Right lobe of liver (tissue), 6 donors: Measurements from ENCODE around the gene CSTF3. TPM values are rescaled to one million over a fixed set of nuclear protein-coding genes. Genes with fewer than 3 reads are reported as not detected.

Source experiments
- ATAC-seq, 4 donors: fragments of 200-7000 bp; cut with Tn5 transposase; one replicate each; pipeline ENCODE4 v1.9.1; 2020; ENCODE audit warnings: mild to moderate bottlenecking in 4 of 4, moderate library complexity in 4 of 4
- DNase-seq, 3 donors: peaks; one replicate each; pipeline ENCODE4 v3.0.0-alpha.2; 2020
- H3K27ac ChIP-seq, 3 donors: fragments of 200-600 bp; one replicate each; pipeline ENCODE4 v1.8.0; 2022
- H3K27me3 ChIP-seq, 2 donors: fragments of 200-600 bp; one replicate each; pipeline ENCODE4 v1.8.0; 2022
- H3K36me3 ChIP-seq, 4 donors: fragments of 200-600 bp; sonication (generic) in 1 of 4; one replicate each; pipeline versions ENCODE4 v1.5.1 to v1.8.0; 2017 to 2022; ENCODE audit warnings: control low read depth in 1 of 4
- H3K4me1 ChIP-seq, 4 donors: fragments of 200-600 bp; sonication (generic) in 1 of 4; one replicate each; pipeline versions ENCODE4 v1.5.1 to v1.8.0; 2017 to 2022; ENCODE audit warnings: control low read depth in 1 of 4
- H3K4me3 ChIP-seq, 3 donors: fragments of 200-600 bp; one replicate each; pipeline ENCODE4 v1.8.0; 2022
- H3K9me3 ChIP-seq, 4 donors: fragments of 200-600 bp; sonication (generic) in 1 of 4; one replicate each; pipeline versions ENCODE4 v1.5.1 to v1.8.0; 2017 to 2022; ENCODE audit warnings: control low read depth in 1 of 4
- POLR2A ChIP-seq: fragments of 450-650 bp; IDR thresholded peaks from one replicate; pipeline ENCODE4 v1.6.1; 2017; ENCODE audit warnings: antibody characterized with exemption, mild to moderate bottlenecking
- WGBS: methylation state at CpG from one replicate; pipeline ENCODE4 v1.1.6; 2018; ENCODE audit warnings: low coverage, low lambda C conversion rate; ENCODE audit not compliant: insufficient coverage; ENCODE audit errors: missing lambda C conversion rate; 5-methylcytosine and 5-hydroxymethylcytosine counted together
- intact Hi-C, 2 donors: fragments of 100-400 bp; cut with DNase I; formaldehyde crosslinking; loops; one replicate each; pipeline versions ENCODE4 v1.11.2 to v1.14.1; 2022
- total RNA-seq, 6 experiments: library from RNA; depleted of rRNA in 2 of 6; stranded (reverse); fragments of >200 nt in 2 of 6; fragmentation: NEBNext Ultra II Directional in 3 of 6; extraction: Animal tissue kit (Norgen Biotek cat#: 25700) in 3 of 6; gene quantifications; one replicate each; pipeline versions ENCODE4 v1.1.0 to v1.2.4, GENCODE V29; 2016 to 2023
- TF ChIP-seq, protein P1 (sequence below), 4 donors: fragments of 200-600 bp in 3 of 4; fragments of 450-650 bp in 1 of 4; IDR thresholded peaks; one replicate each; pipeline versions ENCODE4 v1.5.1 to v1.8.0; 2016 to 2022; ENCODE audit warnings: antibody characterized with exemption in 4 of 4, mild to moderate bottlenecking in 2 of 4
- donor health status: DM: no; HTN: yes; CAD: no.
- donor health status: DM: no; HTN: no; CAD: no.
- donor health status: DM: no; HTN: no; CAD: no.
- donor health status: DM: no; HTN: yes; CAD: no.
- donor health status: DM: no; HTN: yes; CAD: no.

The CSTF3 gene
- total RNA-seq, 6 experiments from 2014 or later, result 11.5 to 14.0 (median 12.0) TPM

DNA sequence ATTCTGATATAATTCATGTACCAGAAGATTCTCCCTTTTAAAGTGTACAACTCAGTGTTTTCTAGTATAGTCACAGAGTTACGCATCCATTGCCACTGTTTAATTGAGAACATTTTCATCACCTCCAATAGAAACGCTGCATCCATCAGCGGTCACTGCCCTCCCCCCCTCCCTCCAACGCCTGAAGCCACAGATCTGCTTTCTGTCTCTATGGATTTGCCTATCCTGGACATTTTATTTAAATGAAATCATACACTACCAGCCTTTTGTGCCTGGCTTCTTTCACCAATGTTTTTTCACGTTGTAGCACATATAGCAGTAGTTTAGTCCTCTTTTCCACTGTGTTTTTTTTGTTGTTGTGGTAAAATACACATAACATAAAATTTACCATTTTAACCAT, 99.1 kb downstream of the CSTF3 start:
- peak overlapping the region in 1 of 3 donors; percentile 68 for H3K27ac ChIP-seq
- TF ChIP-seq POLR2A, result no peak
- TF ChIP-seq, protein P1, sequence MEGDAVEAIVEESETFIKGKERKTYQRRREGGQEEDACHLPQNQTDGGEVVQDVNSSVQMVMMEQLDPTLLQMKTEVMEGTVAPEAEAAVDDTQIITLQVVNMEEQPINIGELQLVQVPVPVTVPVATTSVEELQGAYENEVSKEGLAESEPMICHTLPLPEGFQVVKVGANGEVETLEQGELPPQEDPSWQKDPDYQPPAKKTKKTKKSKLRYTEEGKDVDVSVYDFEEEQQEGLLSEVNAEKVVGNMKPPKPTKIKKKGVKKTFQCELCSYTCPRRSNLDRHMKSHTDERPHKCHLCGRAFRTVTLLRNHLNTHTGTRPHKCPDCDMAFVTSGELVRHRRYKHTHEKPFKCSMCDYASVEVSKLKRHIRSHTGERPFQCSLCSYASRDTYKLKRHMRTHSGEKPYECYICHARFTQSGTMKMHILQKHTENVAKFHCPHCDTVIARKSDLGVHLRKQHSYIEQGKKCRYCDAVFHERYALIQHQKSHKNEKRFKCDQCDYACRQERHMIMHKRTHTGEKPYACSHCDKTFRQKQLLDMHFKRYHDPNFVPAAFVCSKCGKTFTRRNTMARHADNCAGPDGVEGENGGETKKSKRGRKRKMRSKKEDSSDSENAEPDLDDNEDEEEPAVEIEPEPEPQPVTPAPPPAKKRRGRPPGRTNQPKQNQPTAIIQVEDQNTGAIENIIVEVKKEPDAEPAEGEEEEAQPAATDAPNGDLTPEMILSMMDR (IDR thresholded peaks at IDR 0.05), result no peak
- intact Hi-C loops, result loop anchor here in 1 of 2 donors (10.0 kb wide), 1 partner anchor 97 kb away; no protein-coding TSS in a partner anchor

DNA sequence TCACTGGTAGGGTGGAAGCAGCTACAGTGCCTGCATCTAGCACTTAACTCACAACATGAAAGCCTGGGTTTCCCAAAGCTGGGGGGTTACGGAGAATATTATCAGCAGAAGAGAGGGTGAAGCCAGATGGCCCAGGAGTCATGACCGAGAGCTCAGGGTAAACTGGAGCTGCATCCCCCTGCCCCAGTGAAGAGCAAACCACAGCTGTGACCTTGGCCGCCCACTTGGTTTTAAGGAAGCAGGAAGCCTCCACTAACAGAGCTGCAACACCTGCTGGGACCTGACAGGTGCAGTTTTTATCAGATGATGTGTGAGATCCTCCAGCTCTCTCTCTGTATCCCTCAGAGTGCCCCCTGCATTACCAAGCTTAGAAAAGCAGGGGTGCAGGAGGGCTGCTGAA, 101.0 kb downstream of the CSTF3 start:
- TF ChIP-seq, protein P1 (IDR thresholded peaks at IDR 0.05), result no peak
- no peak for TF ChIP-seq POLR2A
- intact Hi-C loops, result loop anchor here in 1 of 2 donors (10.0 kb wide), 1 partner anchor 95 kb away; no protein-coding TSS in a partner anchor
- Histone ChIP-seq H3K27me3 (no peaks in the 10 kb centered on the region), H3K9me3 (no peaks in the 10 kb centered on the region), H3K4me3 (no peak overlapping the region), H3K36me3 (peaks cover 0 to 11% (median 0%) of the 10 kb centered on the region in 4 donors), H3K27ac (peak overlapping the region; percentile 6 to 68 (median 46)), H3K4me1 (peaks cover 0 to 20% (median 9%) of the 10 kb centered on the region in 4 donors)
- ATAC-seq (no peak), DNase-seq (no peak)
- 100% methylated on average over 2 of the region's 3 CpGs for WGBS

More for the DNA sequence above, 99.1 kb downstream of the CSTF3 start:
- WGBS, result 70% methylated on average over 5 of the region's 5 CpGs
- H3K36me3 ChIP-seq, result peaks cover 0 to 11% (median 0%) of the 10 kb centered on the region in 4 donors
- ATAC-seq (no peak), DNase-seq (no peak)
- H3K4me3 ChIP-seq, result no peak overlapping the region
- H3K9me3 ChIP-seq, result no peaks in the 10 kb centered on the region
- no peaks in the 10 kb centered on the region for H3K27me3 ChIP-seq
- H3K4me1 ChIP-seq, result peaks cover 0 to 25% (median 9%) of the 10 kb centered on the region in 4 donors

DNA sequence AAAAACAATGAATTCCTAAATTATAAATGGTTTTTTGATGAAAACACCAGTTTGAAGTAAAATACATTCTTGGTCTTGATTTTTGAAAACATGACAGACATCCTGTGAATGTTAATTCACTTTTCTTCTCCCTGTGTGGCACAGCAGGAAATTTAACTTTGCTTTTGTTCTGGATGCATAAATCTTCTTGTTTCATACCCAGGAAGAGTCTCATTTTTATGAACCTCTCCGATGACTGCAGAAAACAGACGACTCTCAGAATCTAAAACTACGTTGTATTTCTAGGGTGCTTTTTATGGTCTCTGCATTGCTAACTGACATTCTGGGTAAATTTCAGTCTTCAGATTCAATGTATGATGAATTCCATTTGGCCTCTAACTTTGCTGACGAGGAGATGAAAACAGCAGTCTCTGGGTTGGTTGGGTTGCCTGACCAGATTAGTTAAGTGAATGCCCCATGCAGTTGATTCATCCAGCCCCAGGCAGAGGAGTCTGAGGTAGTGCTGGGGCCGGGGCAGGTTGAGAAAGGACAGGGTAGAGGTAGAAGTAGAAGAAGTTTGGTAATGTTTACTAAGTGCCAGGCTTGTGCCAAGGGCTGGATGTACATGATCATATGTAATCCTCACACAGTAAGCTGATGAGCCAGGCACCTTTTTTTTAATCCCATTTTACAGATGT, 101.8 kb downstream of the CSTF3 start:
- TF ChIP-seq, protein P1 (IDR thresholded peaks at IDR 0.05), result no peak
- TF ChIP-seq POLR2A, result no peak
- intact Hi-C loops, result loop anchor here in 1 of 2 donors (10.0 kb wide), 1 partner anchor 95 kb away; no protein-coding TSS in a partner anchor
- Histone ChIP-seq H3K27me3 (no peaks in the 10 kb centered on the region), H3K27ac (no peak overlapping the region), H3K4me1 (peaks cover 0 to 20% (median 9%) of the 10 kb centered on the region in 4 donors), H3K36me3 (peaks cover 0 to 11% (median 0%) of the 10 kb centered on the region in 4 donors), H3K9me3 (no peaks in the 10 kb centered on the region), H3K4me3 (no peak overlapping the region)
- ATAC-seq, result no peak
- WGBS, result 89% methylated on average over 5 of the region's 5 CpGs
- DNase-seq, result no peak

DNA sequence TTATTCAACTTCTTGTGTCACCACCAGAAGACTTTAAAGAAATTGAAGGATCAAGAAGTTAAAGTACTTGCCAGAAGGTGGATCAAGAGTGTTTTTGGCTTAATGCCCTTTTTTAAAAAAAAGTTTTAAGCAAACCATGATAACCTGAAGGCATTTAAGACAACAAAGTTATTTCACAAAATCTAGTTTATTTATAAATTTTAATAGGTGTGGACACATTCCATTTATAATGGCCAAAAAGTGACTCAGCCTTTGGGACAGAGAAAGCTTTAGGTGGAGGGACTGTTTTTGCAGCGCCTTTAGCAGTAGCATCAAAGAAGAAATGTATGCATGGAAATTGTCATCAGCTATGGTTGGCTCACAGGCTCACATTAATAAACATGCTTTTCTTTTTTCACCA, 104.0 kb downstream of the CSTF3 start:
- intact Hi-C loops, result no loop called here
- WGBS, result 100% methylated on average over 1 of the region's 1 CpG
- Histone ChIP-seq H3K9me3 (no peaks in the 10 kb centered on the region), H3K27me3 (no peaks in the 10 kb centered on the region), H3K36me3 (peaks cover 0 to 11% (median 0%) of the 10 kb centered on the region in 4 donors), H3K27ac (no peak overlapping the region), H3K4me1 (peaks cover 0 to 17% (median 8%) of the 10 kb centered on the region in 4 donors), H3K4me3 (no peak overlapping the region)
- no peak for ATAC-seq
- no peak for TF ChIP-seq POLR2A
- TF ChIP-seq, protein P1 (IDR thresholded peaks at IDR 0.05), result no peak
- DNase-seq, result no peak
